Measurements from ENCODE around the gene CTNNA2. TPM values are rescaled to one million over a fixed set of nuclear protein-coding genes. Genes with fewer than 3 reads are reported as not detected.
A peak's percentile ranks its signal among the peaks of the same experiment; 100 is the strongest.

The CTNNA2 gene
- total RNA-seq, 1 experiment from 2014 or later, result 5.5 TPM

DNA sequence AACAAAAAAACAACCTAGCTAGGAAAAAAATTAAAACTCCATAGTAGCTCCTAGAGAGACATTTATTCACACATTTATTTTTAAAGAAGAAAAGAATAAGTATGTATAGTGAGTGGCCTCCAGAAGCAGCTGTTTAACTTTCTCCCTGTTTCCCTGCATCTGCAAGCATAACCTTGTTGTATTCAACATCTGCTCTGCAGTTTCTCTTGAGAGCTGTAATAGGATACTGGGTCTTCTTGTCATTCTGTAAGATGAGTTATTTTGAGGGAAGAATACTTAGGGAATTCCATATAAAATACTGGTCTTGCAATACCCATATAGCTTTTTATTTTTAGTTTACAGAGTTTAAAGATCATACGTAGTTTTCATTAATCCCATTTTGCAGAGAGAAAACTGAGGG lies 545.1 kb downstream of the CTNNA2 start:
- Histone ChIP-seq H3K9me3 (ENCODE audit: control insufficient read depth, low read depth, low read length) (no peaks in the 10 kb centered on the region), H3T11ph (ENCODE audit: low read length) (no peak overlapping the region), H3K23ac (ENCODE audit: insufficient read length, low read depth, low read length) (no peak overlapping the region), H2BK120ac (ENCODE audit: low read depth, low read length, poor library complexity, severe bottlenecking) (no peak overlapping the region), H3K4me2 (ENCODE audit: insufficient read depth, insufficient read length, low read length) (no peak overlapping the region), H4K5ac (ENCODE audit: insufficient read length, low read depth, low read length) (no peak overlapping the region), H2BK15ac (ENCODE audit: low read depth, low read length) (no peak overlapping the region), H2BK12ac (ENCODE audit: insufficient read length, low read depth, low read length) (no peak overlapping the region), H3K9ac (ENCODE audit: extremely low read depth, insufficient read length, low read length) (no peak overlapping the region), H2BK5ac (ENCODE audit: insufficient read length, low read length) (no peak overlapping the region), H2AFZ (ENCODE audit: low read length) (no peak overlapping the region), H3K27me3 (ENCODE audit: insufficient read depth, low read length) (no peaks in the 10 kb centered on the region), H3K27ac (ENCODE audit: insufficient read length, low read depth, low read length) (no peak overlapping the region), H3K14ac (ENCODE audit: insufficient read depth, low read length) (no peak overlapping the region), H3K79me2 (ENCODE audit: insufficient read depth, low read length) (no peaks in the 10 kb centered on the region), H3K56ac (ENCODE audit: insufficient read length, low read depth, low read length) (no peak overlapping the region), H3K79me1 (ENCODE audit: insufficient read depth, low read depth, low read length, poor library complexity, severe bottlenecking) (no peaks in the 10 kb centered on the region), H3K18ac (ENCODE audit: insufficient read length, low read depth, low read length) (no peak overlapping the region), H4K91ac (ENCODE audit: insufficient read length, low read depth, low read length) (no peak overlapping the region), H2AK5ac (ENCODE audit: insufficient read length, low read length) (no peak overlapping the region), H4K8ac (replicated peaks; ENCODE audit: insufficient read length, low read depth, low read length) (no peak overlapping the region), H4K20me1 (ENCODE audit: control insufficient read depth, insufficient read depth, insufficient read length) (no peaks in the 10 kb centered on the region), H3K4ac (ENCODE audit: low read depth, low read length) (no peak overlapping the region), H3K23me2 (ENCODE audit: insufficient read length, low read depth, low read length, poor library complexity, severe bottlenecking) (no peaks in the 10 kb centered on the region), H2BK20ac (ENCODE audit: low read depth, low read length, poor library complexity, severe bottlenecking) (no peak overlapping the region), H3K4me1 (ENCODE audit: insufficient read depth, low read length) (peaks cover 14% of the 10 kb centered on the region; the same call in 1 of the 2 replicates)
- H3K9me3 Mint-ChIP-seq, result no peaks in the 10 kb centered on the region
- no peak for DNase-seq
- H3K27me3 Mint-ChIP-seq (ENCODE audit: low read depth), result no peaks in the 10 kb centered on the region; the same call in 1 of the 2 replicates
- no peaks in the 10 kb centered on the region for H3K36me3 Mint-ChIP-seq (ENCODE audit: insufficient read depth in 1 of 3, low read depth in 3 of 3)
- no CpG with 5 or more reads among the region's 1 CpG for WGBS (ENCODE audit: extremely low coverage, insufficient read length, low lambda C conversion rate)
- TF ChIP-seq, protein P1, sequence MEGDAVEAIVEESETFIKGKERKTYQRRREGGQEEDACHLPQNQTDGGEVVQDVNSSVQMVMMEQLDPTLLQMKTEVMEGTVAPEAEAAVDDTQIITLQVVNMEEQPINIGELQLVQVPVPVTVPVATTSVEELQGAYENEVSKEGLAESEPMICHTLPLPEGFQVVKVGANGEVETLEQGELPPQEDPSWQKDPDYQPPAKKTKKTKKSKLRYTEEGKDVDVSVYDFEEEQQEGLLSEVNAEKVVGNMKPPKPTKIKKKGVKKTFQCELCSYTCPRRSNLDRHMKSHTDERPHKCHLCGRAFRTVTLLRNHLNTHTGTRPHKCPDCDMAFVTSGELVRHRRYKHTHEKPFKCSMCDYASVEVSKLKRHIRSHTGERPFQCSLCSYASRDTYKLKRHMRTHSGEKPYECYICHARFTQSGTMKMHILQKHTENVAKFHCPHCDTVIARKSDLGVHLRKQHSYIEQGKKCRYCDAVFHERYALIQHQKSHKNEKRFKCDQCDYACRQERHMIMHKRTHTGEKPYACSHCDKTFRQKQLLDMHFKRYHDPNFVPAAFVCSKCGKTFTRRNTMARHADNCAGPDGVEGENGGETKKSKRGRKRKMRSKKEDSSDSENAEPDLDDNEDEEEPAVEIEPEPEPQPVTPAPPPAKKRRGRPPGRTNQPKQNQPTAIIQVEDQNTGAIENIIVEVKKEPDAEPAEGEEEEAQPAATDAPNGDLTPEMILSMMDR (conservative IDR thresholded peaks at IDR 0.05), result no peak
- no peak overlapping the region for H3K4me3 Mint-ChIP-seq
- peak overlapping the region in 1 of 3 experiments; percentile 12; a peak in 1 of 7 replicates for H3K27ac Mint-ChIP-seq
- peaks cover 33% of the 10 kb centered on the region in 2 experiments for H3K4me1 Mint-ChIP-seq

Data from H9 (cell line).